HG02884 (cell line): ENCODE results near the gene SMARCC1.

Source experiments
- ATAC-seq: cut with Tn5 transposase; IDR thresholded peaks from one replicate; pipeline ENCODE4 v1.9.1; 2021; ENCODE audit warnings: mild to moderate bottlenecking, moderate library complexity; ENCODE audit not compliant: unreplicated experiment

The SMARCC1 gene

DNA sequence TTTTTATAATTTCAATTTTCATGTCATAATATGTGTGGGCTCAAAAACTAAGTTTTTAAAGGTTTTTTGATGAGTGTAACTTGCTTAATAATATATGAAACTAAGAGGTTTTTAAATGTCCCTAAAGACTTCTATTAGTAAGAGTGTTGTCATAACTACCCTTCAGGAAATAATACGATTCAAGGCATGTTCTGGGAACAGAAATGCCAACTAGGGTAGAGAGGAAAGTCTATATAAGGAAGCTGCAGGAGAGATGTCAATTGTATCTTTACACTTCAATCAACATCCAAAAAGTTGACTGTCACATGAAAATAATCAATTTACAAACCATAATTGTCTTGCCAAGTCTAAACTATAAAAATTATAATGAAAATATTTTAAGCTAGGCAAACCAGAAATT lies 76.3 kb downstream of the SMARCC1 start:
- ATAC-seq: no peak

DNA sequence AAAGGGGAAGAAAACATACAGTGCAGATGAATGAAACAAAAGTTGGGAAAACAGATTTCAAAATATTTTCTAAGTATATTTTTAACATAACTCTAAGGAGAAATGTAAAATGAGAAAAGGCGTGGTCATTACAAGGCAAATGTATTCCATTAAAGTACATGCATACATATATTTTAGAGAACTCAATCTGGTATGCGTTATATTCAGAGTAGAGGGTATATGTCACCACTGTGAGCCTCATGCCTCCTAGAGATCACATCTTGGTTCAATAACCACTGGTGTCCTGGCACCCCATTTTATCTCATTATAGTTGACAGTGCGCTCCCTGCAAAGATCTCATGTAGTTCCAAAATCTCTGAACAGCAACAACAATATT lies 77.5 kb downstream of the SMARCC1 start:
- no peak for ATAC-seq

DNA sequence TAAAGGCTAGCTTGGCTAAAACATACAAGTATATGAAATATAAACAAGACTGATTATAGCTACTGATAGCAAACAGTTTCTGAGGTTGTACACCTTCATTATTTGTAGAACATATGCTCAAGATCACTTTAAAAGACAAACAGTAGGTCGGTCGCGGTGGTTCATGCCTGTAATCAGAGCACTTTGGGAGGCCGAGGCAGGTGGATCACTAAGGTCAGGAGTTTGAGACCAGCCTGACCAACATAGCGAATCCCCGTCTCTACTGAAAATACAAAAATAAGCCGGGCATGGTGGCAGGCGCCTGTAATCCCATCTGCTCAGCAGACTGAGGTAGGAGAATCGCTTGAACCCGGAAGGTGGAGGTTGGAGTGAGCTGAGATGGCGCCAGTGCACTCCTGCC lies 80.3 kb downstream of the SMARCC1 start:
- no peak for ATAC-seq

DNA sequence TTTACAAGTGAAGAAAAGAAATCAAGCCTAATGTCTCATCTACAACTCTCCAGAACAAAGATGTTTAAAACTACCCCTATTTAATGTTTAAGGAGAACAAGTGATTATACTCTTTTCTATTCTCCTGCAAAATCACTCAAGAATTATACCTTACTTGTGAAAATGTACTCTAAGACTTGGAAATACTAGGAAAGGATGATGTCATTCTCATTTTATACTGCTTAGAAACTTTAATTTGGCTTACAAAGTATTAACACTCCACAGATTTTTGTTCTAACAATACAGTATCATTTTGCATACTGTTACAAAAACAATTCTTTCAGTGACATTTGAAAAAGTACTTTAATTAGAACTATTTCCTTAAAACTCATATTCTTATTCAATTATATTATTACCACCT lies 89.5 kb downstream of the SMARCC1 start:
- no peak for ATAC-seq

DNA sequence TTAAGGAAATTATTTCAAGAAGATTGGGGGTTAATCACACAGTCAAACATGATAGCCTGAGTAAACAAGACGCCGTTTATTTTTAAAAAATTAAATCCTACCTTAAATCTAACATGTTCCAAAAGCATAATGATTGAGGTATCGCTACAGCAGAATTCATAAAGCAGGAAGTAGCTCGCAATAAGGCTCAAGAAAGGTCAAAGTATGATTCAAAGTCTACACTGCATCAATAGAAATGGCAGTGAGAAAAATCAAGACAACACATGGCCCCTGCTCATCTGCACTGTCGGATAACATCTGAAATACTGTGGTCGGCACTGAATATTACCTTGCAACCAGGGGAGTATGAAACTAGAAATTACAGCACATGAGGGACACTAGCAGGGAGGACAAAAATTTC lies 93.2 kb downstream of the SMARCC1 start:
- ATAC-seq: no peak

DNA sequence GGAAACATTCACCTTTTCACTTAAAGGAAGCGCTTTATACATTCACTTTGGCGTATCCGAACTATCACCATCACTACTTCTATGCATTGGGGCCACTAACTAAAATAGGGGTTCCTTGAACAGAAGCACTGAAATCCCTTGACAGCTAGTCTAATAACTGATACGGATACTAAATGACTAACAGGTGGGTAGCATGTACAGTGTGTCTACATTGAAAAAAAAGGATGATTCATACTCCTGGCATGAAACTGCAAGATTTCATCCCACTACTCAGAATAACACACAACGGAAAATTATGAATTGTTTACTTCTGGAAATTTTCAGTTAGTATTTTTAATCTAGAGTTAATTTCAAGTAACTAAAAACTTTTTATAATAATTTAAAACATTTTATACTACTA lies 96.7 kb downstream of the SMARCC1 start:
- no peak for ATAC-seq

DNA sequence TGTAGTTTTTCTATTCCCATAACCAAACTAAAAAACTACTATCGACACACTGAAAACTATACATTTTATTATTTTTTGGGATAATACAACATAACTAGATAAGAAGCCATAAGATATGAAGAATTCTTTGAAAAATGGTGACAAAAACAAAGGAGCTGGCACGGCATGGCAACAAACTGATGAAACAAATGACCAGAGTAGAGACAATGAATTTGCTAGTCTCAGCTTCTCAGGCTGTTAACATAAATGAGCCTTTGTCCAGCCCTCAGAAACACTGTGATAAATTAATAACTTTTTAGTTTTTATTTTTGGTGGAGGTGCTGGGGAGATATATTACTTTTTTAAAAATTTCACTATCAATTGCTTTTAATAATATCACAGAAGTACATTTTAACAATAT lies 100.7 kb downstream of the SMARCC1 start:
- ATAC-seq: no peak

DNA sequence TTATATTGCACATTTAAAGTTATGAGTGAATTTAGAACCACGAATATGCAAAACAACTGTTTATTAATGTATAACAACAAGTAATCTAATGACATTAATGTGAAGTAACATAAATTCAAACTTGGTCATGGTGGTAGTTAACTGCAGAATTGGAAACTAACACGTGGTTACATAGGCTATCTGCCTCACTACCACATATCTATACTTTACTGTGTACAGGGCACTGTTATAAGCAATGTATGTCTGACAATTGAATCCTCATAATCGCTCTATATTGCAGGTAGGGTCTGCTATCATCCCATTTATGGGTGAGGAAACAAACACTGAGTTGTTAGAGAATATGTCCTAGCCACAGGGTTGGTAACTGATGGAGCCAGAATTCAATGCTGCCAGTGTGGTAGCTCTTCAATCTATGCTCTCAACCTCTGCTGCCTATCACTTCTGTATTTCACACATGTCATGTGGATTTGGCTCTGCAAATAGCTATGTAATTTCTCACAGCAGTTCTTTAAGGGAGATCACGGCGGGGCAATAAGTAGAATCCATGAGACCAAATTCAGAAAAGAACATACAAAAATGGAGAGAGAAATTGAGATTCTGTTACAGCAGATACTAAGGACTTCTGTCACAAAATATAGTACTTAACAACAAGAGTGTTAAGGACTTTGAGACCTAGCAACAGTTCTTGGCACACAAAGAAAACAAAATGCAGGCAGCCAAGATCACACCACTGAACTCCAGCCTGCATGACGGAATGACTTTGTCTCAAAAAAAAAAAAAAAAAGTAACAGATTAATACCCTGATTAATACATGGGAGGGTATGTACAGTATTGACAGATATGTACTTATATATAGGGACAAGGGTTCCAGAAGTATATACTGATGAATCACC lies 103.0 kb downstream of the SMARCC1 start:
- no peak for ATAC-seq

DNA sequence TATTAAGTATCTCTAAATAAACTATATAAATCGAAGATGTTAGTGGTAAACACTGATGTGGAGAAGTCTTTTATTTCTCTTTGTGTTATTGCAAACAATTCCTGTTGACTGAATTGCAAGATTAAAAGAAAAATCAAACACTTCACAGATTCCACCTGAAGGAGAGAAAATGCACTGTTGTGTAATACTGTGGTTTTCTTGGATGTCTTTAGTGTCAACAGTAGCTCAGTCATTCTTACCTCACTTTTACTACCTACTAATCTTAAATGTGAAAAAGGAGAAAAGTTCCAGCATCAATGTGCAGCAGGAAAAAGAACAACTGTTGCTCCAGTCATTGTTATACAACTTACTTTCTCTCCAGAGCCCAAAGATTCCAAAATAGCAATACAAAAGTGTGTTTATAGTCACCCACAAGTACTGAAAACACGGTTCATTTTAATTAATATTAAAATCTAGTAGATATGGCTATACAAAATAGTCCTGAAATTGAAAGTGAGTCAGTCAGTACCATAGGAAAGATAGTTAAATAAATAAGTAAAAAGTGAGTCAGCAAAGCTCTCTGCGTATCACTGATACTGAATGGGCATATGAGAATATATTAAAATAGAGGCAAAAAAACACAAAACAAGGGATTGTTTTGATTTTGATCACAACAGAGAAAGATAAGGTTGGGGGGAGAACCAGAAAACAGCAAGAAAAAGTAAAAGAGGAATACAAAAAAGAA lies 112.5 kb downstream of the SMARCC1 start:
- ATAC-seq: no peak

DNA sequence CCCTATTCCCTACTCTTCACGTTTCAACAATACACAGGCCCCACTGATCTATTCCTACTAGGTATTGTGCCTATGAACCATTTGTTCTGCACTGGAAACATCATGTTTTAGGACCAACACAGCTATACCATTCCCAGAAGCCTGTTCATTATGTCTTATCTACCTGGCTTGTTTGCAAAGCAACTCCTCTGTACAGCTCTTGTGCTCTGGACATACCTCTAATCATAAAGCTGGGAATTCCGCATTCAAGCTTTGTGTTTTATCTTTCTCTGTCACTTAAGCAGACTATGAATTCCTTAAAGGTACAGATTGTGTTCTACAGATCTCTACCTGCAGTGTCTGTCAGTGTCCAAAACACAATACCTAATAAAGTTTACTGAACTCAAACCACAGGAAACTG lies 115.6 kb downstream of the SMARCC1 start:
- no peak for ATAC-seq

DNA sequence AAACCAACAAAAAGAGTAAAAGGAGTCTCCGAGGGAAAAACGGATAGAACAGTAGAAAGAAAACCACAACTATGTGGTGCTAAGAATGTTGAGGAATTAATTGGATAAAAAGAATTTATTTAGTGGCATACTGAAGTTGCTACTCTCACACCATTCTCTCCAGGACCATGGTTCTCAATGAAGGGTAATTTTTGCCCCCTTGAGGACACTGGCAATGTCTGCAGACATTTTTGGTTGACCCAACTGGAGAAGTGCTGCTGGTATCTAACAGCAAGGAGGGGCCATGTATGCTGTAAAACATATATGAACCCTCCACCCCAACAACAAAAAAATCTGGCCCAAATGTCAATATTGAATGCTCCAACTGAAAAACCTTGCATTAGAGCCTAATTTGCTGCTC lies 117.2 kb downstream of the SMARCC1 start:
- ATAC-seq: no peak

DNA sequence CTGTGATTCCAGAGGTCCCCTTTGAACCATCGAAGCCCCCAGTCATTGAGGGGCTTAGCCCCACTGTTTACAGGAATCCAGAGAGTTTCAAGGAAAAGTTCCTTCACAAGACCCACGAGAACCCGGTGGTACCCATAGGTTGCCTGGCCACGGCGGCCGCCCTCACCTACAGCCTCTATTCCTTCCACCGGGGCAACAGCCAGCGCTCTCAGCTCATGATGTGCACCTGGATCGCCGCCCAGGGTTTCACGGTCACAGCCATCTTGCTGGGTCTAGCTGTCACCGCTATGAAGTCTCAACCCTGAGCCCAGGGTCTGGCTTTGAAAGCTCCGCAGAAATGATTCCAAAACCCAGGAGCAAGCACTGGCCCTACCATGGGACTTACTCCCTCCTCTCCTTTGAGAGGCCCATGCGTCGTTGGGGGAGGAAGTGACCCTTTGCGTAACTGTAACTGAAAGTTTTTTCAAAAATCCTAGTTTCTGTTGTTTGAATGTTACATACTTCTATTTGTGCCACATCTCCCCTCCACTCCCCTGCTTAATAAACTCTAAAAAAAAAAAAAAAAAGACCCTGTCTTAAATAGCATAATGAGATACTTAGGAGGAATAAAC lies 118.0 kb downstream of the SMARCC1 start:
- ATAC-seq: no peak

DNA sequence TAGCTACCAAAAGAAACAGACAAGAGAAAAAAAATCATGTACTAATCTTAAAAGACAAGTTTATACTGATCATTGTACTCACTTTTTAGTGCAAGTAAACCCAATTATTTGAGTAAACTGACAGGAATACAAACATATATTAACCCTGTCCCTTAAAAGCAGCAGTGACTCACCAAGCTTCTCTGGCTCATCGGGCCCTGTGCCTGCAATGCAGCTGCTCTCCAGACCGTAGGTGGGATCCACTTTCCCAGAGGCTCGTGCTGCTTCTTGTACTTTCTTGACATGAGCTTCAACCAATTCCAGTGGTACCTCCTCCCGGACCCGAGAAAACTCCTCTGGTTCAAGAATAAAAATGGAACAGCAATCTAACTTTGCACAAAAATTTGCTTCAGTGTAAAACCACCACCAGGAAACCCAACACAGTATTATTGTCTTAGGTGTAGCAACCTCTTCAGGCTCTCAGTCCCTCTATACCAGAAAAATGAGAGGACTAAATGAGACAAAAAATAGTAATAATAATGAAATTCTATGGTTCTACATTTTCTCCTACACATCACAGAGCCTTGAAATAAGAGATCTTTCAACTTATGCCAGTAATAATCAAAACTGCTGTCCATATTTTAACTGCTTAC lies 120.5 kb downstream of the SMARCC1 start:
- ATAC-seq: no peak

DNA sequence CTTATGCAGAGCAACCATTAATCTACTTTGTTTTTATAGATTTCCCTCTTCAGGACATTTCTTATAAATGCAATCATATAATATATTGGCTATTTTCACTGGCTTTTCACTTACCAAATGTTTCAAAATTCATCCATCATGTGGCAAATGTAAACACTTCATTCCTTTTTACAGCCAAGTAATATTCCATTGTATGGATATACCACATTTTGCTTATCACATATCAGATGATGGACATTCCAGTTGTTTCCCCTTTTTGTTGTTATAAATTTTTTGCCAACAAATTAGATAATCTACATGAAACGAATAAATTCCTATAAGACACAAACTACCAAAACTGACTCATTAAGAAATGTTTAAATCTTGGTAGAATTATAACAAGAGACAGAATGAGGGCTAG lies 123.2 kb downstream of the SMARCC1 start:
- no peak for ATAC-seq

DNA sequence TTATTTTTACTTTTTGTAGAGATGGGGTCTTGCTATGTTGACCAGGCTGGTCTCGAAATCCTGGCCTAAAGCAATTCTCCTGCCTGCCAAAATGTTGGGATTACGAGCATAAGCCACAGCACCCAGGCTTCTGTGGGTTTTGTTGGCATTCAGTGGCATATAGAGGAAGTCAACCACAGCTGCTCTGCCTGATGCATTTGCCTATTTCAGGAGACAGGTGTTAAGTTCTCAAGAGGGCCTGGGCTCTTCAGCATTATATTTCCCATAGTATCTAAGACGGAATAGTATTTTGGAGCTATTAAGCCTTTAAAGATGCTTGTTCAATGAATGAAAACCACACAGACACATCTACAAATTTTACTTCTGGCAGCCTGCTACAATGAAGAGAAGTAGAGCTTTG lies 129.6 kb downstream of the SMARCC1 start:
- no peak for ATAC-seq

DNA sequence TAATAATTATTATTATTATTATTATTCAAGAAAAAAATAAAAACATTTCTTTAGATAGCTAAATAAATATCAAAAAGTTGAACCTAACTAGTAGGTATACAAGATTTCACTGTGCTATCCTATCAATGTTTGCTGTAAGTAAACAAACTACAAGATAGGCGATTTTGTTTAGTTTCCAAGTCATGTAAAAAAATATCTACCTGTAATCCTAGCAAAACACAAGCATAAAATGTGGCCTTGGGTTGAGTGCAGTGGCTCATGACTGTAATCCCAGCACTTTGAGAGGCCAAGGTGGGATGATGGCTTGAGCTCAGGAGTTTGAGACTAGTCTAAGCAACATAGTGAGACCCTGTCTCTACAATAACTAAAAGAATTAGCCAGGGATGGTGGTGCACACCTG lies 131.4 kb downstream of the SMARCC1 start:
- no peak for ATAC-seq

DNA sequence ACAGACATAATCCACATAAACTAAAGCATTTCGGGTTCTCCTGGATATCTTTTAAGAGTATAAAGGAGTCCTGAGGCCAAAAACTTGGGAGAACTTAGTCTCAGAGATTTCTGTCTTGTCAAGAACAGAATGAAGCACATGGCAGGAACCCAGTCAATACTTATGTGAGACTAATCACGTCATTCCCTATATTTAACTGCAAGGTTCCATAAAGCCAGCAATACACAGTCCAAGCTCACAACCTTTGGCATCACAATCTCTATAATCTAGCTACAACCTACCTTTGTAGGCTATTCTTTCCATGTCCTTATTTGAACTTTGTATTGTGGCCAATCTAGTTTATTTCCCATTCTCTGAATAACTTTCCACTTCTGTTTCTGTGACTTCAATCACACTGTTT lies 134.1 kb downstream of the SMARCC1 start:
- no peak for ATAC-seq

DNA sequence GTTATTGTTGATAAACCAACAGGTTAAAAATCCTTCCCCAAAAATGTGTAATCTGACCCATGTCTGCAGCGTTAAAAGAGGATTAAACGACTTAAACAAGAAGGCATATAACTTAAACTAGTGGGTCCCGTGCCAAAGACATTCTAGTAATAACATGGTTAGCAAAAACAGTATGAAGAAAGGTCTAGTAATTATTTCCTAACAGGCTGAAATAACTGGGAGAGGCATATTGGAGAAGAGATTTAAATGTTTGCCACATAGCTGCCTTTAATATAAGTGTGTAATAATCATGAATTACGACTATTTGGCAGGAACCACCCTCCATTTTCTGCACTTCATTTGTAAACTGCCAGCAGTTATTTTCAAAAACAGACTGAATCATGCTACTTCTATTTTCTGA lies 135.3 kb downstream of the SMARCC1 start:
- ATAC-seq: no peak

DNA sequence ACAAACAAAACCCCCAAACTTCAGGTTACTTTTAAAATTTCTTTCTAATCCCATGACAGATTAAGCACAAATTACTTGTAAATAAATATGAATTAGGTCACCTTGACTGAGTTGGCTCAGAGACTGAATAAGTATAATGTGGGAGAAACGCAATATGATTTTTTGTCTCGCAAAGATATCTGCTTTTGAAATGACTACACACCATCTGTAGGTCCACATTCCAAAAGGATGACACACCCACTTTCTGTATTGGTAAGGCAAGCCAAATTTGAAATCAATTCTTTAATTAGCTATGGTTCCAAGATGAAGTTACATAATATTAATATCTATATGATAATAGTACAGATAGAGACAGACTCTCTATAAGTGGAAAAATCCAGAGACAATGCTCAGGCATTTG lies 136.1 kb downstream of the SMARCC1 start:
- ATAC-seq: no peak

DNA sequence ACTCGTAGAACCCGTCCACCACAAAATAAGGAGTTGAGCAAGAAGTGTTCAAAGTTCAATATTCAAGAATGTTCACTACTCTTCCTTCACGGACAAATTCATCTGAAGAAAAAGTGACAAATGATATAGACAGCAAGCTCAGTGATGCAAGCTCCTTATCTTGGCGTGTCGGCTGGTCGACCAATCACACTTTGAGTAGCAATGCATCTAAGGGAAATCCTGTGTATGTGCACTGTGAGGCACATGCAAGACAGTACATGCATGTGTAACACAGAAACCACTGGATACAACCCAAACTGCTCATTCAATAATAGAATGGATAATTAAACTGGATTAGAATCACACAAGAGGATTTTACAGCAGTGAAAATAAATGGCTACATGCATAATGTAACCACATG lies 138.6 kb downstream of the SMARCC1 start:
- ATAC-seq: no peak

DNA sequence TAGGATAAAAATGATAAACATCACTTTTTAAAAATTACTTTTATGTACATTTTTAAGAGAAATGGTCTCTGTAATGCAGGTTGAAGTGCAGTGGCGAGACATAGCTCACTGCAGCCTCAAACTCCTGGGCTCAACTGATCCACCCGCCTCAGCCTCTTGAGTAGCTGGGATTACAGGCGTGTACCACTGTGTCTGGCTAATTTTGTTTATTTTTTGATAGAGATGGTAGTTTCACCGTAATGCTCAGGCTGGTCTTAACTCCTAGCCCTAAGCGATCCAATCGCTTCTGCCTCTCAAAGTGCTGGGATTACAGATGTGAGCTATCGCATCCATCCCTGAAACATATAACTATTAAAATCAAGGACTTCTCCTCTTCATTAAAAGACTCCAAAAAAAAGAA lies 140.0 kb downstream of the SMARCC1 start:
- no peak for ATAC-seq

DNA sequence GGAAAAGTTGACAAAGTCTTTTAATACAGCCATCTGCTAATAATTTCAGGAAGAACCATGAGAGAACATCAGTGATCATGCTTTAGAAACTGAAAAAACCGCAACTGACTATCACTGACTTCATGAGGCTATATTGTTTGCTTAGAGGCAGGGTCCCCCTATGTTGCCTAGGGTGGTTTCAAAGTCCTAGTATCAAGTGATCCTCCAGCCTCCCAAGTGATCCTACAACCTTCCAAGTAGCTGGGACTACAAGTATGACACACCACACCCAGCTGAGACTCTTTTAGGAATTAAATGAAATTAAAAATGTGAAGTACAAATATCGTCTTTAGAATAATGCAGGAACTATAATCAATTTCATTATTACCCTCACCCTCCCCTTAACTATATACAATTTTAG lies 144.8 kb downstream of the SMARCC1 start:
- ATAC-seq: no peak
